PC-9 (cell line): Measurements from ENCODE around the gene BTBD19. TPM values are rescaled to one million over a fixed set of nuclear protein-coding genes. Genes with fewer than 3 reads are reported as not detected.

Experiments used
- BruUV-seq: library from RNA; stranded (reverse); fragments of 400-500 nt; replicated peaks from 2 replicates; lab custom pipeline; 2021; lab: Mats Ljungman, UMichigan
- CTCF ChIA-PET: fragments of 300-600 bp; sonication (Branson Sonifier 250); formaldehyde crosslinking; loops from one replicate; lab custom pipeline; 2022; ENCODE audit warnings: antibody characterized with exemption; lab: Charles Lee
- POLR2A ChIA-PET: fragments of 300-600 bp; sonication (Branson Sonifier 250); formaldehyde crosslinking; loops from one replicate; lab custom pipeline; 2022; ENCODE audit warnings: antibody characterized with exemption; ENCODE audit not compliant: unreplicated experiment; lab: Charles Lee
- DNase-seq, 2 experiments: peaks; one replicate each; pipeline versions ENCODE4 v3.0.0 to v3.0.0-alpha.2; 2015 to 2022; ENCODE audit warnings: mixed read lengths in 1 of 2
- H2AFZ ChIP-seq: fragments of 200-600 bp; sonication (generic); 2 replicates; pipeline ENCODE4 v1.8.1; 2017; ENCODE audit warnings: antibody characterized with exemption
- H3F3A ChIP-seq: fragments of 200-600 bp; sonication (generic); 2 replicates; pipeline ENCODE4 v1.8.1; 2017; ENCODE audit warnings: antibody characterized with exemption, mild to moderate bottlenecking, low read depth; ENCODE audit not compliant: insufficient read depth
- H3K27ac ChIP-seq: fragments of 200-600 bp; sonication (generic); 2 replicates; pipeline ENCODE4 v1.6.1; 2016; ENCODE audit warnings: mixed run types
- H3K27me3 ChIP-seq: fragments of 200-600 bp; sonication (generic); 2 replicates; pipeline ENCODE4 v1.6.1; 2016; ENCODE audit warnings: low read depth, mixed run types; ENCODE audit not compliant: insufficient read depth
- H3K36me3 ChIP-seq: fragments of 200-600 bp; sonication (generic); 2 replicates; pipeline ENCODE4 v1.6.1; 2016; ENCODE audit warnings: low read depth, mixed run types
- H3K4me1 ChIP-seq: fragments of 200-600 bp; sonication (generic); replicated peaks from 2 replicates; pipeline ENCODE4 v1.6.1; 2016; ENCODE audit warnings: mixed run types; ENCODE audit not compliant: insufficient read depth
- H3K4me2 ChIP-seq: fragments of 200-600 bp; sonication (generic); 2 replicates; pipeline ENCODE4 v1.6.1; 2017; ENCODE audit warnings: mixed run types
- H3K4me3 ChIP-seq: fragments of 200-600 bp; sonication (generic); 2 replicates; pipeline ENCODE4 v1.6.1; 2016; ENCODE audit warnings: mixed run types
- H3K79me2 ChIP-seq: fragments of 200-600 bp; sonication (generic); 2 replicates; pipeline ENCODE4 v1.6.1; 2017; ENCODE audit warnings: low read depth, mixed run types
- H3K9me2 ChIP-seq: fragments of 200-600 bp; sonication (generic); 2 replicates; pipeline ENCODE4 v1.8.1; 2017; ENCODE audit warnings: mild to moderate bottlenecking; ENCODE audit not compliant: insufficient read depth
- H3K9me3 ChIP-seq: fragments of 200-600 bp; sonication (generic); 2 replicates; pipeline ENCODE4 v1.8.1; 2016; ENCODE audit warnings: low read depth; ENCODE audit not compliant: insufficient read depth
- H4K20me1 ChIP-seq: fragments of 200-600 bp; sonication (generic); 2 replicates; pipeline ENCODE4 v1.8.1; 2017; ENCODE audit not compliant: insufficient read depth
- EZH2 ChIP-seq: fragments of 200-600 bp; sonication (generic); IDR thresholded peaks from 2 replicates; pipeline ENCODE4 v1.8.0; 2017; ENCODE audit warnings: antibody characterized with exemption, low read depth
- intact Hi-C: fragments of 100-400 bp; cut with micrococcal nuclease; formaldehyde crosslinking; loops from one replicate; pipeline ENCODE4 v1.10.0; 2022; ENCODE audit not compliant: unreplicated experiment
- total RNA-seq: library from RNA; stranded (reverse); gene quantifications from 2 replicates; pipeline ENCODE4 v1.2.3, GENCODE V29; 2021
- TF ChIP-seq, protein P1 (sequence below): fragments of 200-600 bp; sonication (generic); conservative IDR thresholded peaks from 2 replicates; pipeline ENCODE4 v1.6.1; 2017; ENCODE audit warnings: mixed run types, antibody characterized with exemption, mild to moderate bottlenecking, moderate library complexity

The BTBD19 gene
- total RNA-seq, 1 experiment from 2014 or later, result 6.2 TPM

DNA sequence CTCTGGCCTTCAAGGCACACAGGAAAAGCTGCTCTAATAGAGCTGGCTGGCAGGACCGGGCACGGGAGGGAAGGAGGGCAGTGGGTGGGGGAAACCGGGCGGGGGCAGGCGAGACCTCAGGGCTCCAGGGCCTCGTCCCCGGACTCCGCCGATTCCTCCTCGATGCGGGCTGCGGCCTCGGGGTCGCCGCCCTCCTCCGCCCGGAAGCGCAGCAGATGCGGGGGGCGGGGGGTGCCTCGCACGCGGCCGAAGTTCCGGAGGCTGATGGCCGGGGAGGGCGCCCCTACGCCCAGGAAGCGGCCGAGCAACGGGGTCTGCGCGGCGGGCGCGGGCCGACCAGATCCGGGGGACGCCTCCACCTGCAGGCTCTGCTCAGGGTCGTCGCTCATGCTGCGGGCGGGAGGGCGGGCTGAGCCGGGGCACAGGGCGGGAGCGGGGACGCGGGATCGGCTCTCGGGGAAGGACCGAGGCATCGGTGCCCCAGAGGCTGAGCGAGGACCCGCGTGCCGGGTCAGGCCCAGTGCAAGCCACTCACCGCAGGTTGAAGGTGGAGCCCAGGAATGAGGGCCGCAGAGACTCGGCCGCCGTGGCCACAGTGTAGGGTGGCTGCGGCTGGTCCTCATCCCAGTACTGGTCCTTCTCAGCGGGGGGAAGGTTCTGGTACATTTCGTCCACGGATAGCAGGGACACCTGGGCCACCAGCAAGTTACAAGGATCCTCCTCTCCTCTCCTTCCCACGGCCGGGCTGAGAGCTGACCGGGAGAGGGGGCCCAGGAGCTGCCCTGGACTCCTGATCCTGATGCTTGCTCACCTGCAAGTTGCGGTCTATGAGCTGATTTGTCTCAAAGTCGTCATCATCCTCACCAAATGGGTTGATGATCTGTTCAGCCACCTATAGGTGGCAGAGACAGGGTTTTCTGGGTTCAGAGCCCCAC lies 24.0 kb upstream of the BTBD19 start:
- no peak overlapping the region for H3K4me3 ChIP-seq
- H3K79me2 ChIP-seq, result 0 out of 2 replicates have a peak, but pooled peaks cover 4% of the 10 kb centered on the region
- peaks cover 14% of the 10 kb centered on the region for H4K20me1 ChIP-seq
- ChIA-PET CTCF (interaction anchor here (0.6 to 0.7 kb wide), 2 partner anchors 159 to 519 kb away, joined by 3 to 5 read pairs; no protein-coding TSS in a partner anchor), POLR2A (no interaction called here)
- H3K4me1 ChIP-seq, result no peaks in the 10 kb centered on the region
- no peak overlapping the region for H3K27ac ChIP-seq
- DNase-seq, result no peak
- H2AFZ ChIP-seq, result no peak overlapping the region
- intact Hi-C loops, result no loop called here
- TF ChIP-seq, protein P1, sequence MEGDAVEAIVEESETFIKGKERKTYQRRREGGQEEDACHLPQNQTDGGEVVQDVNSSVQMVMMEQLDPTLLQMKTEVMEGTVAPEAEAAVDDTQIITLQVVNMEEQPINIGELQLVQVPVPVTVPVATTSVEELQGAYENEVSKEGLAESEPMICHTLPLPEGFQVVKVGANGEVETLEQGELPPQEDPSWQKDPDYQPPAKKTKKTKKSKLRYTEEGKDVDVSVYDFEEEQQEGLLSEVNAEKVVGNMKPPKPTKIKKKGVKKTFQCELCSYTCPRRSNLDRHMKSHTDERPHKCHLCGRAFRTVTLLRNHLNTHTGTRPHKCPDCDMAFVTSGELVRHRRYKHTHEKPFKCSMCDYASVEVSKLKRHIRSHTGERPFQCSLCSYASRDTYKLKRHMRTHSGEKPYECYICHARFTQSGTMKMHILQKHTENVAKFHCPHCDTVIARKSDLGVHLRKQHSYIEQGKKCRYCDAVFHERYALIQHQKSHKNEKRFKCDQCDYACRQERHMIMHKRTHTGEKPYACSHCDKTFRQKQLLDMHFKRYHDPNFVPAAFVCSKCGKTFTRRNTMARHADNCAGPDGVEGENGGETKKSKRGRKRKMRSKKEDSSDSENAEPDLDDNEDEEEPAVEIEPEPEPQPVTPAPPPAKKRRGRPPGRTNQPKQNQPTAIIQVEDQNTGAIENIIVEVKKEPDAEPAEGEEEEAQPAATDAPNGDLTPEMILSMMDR, result no peak
- TF ChIP-seq EZH2, result no peak
- H3K9me2 ChIP-seq, result no peaks in the 10 kb centered on the region
- H3F3A ChIP-seq, result peaks cover 43% of the 10 kb centered on the region
- H3K9me3 ChIP-seq, result no peaks in the 10 kb centered on the region
- no TSS peak for BruUV-seq
- H3K27me3 ChIP-seq, result no peaks in the 10 kb centered on the region
- no peak overlapping the region for H3K4me2 ChIP-seq
- H3K36me3 ChIP-seq, result peaks cover 14% of the 10 kb centered on the region

DNA sequence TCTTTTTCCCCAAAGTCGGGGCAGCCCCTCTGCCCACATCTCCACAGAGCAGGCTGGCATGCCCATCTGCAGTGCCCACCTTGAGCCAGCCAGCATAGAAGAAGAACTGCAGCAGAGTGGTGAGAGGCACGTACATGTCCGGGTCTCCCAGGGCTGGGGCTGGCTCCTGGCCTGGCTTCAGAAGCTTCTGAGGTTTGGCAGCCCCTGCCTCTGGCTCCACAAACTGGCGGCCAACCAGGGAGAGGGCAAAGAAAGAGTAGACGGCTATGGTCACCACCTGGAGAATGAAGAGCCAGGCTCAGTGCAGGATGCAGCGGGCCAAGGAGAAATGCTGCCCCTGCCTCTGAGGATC lies 23.3 kb upstream of the BTBD19 start:
- TF ChIP-seq EZH2, result no peak
- TF ChIP-seq, protein P1, result no peak
- no TSS peak for BruUV-seq
- Histone ChIP-seq H3K27ac (no peak overlapping the region), H3K4me2 (no peak overlapping the region), H3K4me3 (no peak overlapping the region), H3K27me3 (no peaks in the 10 kb centered on the region), H3K36me3 (peaks cover 8% of the 10 kb centered on the region; the same call in 1 of the 2 replicates), H3K79me2 (no peaks in the 10 kb centered on the region), H3K4me1 (no peaks in the 10 kb centered on the region), H4K20me1 (peaks cover 8% of the 10 kb centered on the region), H3F3A (peaks cover 37% of the 10 kb centered on the region), H3K9me3 (no peaks in the 10 kb centered on the region), H3K9me2 (no peaks in the 10 kb centered on the region), H2AFZ (no peak overlapping the region)
- intact Hi-C loops, result no loop called here
- ChIA-PET POLR2A (interaction anchor here (0.6 kb wide), 1 partner anchor 83 kb away, joined by 3 read pairs; no protein-coding TSS in a partner anchor), CTCF (interaction anchor here (0.6 kb wide), 1 partner anchor 518 kb away, joined by 5 read pairs; no protein-coding TSS in a partner anchor)
- DNase-seq, result no peak

DNA sequence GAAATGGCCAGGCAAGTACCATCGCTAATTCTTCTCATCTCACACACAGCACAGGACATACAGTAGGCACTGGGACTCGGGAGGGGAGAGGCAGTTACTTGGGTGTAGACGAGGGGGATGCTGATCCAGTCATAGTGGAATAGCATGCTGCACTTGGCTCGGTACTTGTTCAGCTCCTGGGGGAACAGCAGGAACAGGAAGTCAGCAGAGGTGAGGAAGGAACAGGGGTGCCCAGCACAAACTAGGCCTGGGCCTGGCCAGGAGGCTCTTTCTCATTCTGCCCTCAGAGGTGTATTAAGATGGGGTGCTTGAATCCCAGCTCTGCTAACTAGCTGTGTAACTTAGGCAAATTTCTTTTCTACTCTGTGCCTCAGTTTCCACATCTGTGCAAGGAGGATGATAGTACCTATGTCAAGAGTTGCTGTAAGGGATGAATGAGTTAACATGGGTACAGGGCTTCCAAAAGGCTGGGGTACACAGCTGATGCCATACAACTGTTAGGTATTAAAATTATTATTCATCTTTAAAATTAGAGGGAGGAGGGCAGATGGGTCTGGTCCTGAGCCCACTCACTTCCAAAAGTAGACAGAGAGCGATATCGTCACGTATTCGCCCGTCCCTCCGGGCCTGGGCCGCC lies 22.7 kb upstream of the BTBD19 start:
- Histone ChIP-seq H3K27me3 (no peaks in the 10 kb centered on the region), H3K9me2 (no peaks in the 10 kb centered on the region), H3K4me2 (peak overlapping the region; percentile 63), H3K4me1 (no peaks in the 10 kb centered on the region), H3K4me3 (peak overlapping the region; percentile 16; the same call in 1 of the 2 replicates), H3K79me2 (no peaks in the 10 kb centered on the region), H2AFZ (peak overlapping the region; percentile 37; the same call in 1 of the 2 replicates), H3F3A (peaks cover 31% of the 10 kb centered on the region), H4K20me1 (peaks cover 2% of the 10 kb centered on the region; the same call in 1 of the 2 replicates), H3K36me3 (peaks cover 8% of the 10 kb centered on the region; the same call in 1 of the 2 replicates), H3K27ac (no peak overlapping the region), H3K9me3 (no peaks in the 10 kb centered on the region)
- ChIA-PET CTCF (no interaction called here), POLR2A (interaction anchor here (0.6 kb wide), 1 partner anchor 82 kb away, joined by 3 read pairs; no protein-coding TSS in a partner anchor)
- no peak for DNase-seq
- TF ChIP-seq, protein P1, result no peak
- TF ChIP-seq EZH2, result no peak
- no TSS peak for BruUV-seq
- intact Hi-C loops, result no loop called here
